Endodermal cell (in vitro differentiated cells): ENCODE results near the gene CTNNA2. TPM values are rescaled to one million over a fixed set of nuclear protein-coding genes. Genes with fewer than 3 reads are reported as not detected.

Experiments
- DNase-seq: peaks from one replicate; pipeline ENCODE4 v3.0.0-alpha.2; 2017
- H3K27ac ChIP-seq: 2 replicates; pipeline ENCODE4 v1.5.1; 2013; ENCODE audit warnings: mild to moderate bottlenecking, low read depth, low read length, moderate library complexity
- H3K27me3 ChIP-seq: 2 replicates; pipeline ENCODE4 v1.6.1; 2013; ENCODE audit warnings: mild to moderate bottlenecking, low read length, moderate library complexity; ENCODE audit not compliant: insufficient read depth, control insufficient read depth, poor library complexity, severe bottlenecking
- H3K36me3 ChIP-seq: 2 replicates; pipeline ENCODE4 v1.7.0; 2013; ENCODE audit warnings: mild to moderate bottlenecking, low read length, moderate library complexity; ENCODE audit not compliant: control insufficient read depth, insufficient read depth
- H3K4me1 ChIP-seq: one replicate; pipeline ENCODE4 v1.7.0; 2013; ENCODE audit warnings: low read length; ENCODE audit not compliant: control insufficient read depth, insufficient read depth
- H3K4me3 ChIP-seq: 2 replicates; pipeline ENCODE4 v1.5.1; 2013; ENCODE audit warnings: mild to moderate bottlenecking, low read length, moderate library complexity
- H3K9ac ChIP-seq: 2 replicates; pipeline ENCODE4 v1.6.1; 2013; ENCODE audit warnings: mild to moderate bottlenecking, low read length, moderate library complexity; ENCODE audit not compliant: poor library complexity, severe bottlenecking; ENCODE audit errors: extremely low read depth
- H3K9me3 ChIP-seq: 2 replicates; pipeline ENCODE4 v1.6.1; 2013; ENCODE audit warnings: mild to moderate bottlenecking, low read length, moderate library complexity; ENCODE audit not compliant: control insufficient read depth
- H3K27ac Mint-ChIP-seq: 2 replicates; pipeline ENCODE4 v1.8.0; 2020; ENCODE audit warnings: mixed read lengths
- H3K27me3 Mint-ChIP-seq: 2 replicates; pipeline ENCODE4 v1.8.0; 2021; ENCODE audit warnings: mild to moderate bottlenecking, mixed read lengths; ENCODE audit not compliant: insufficient read depth
- H3K36me3 Mint-ChIP-seq: 2 replicates; pipeline ENCODE4 v1.8.0; 2020; ENCODE audit warnings: low read depth, mixed read lengths
- H3K4me1 Mint-ChIP-seq: 2 replicates; pipeline ENCODE4 v1.8.0; 2020; ENCODE audit warnings: mixed read lengths
- H3K4me3 Mint-ChIP-seq: 2 replicates; pipeline ENCODE4 v1.8.0; 2020; ENCODE audit warnings: mild to moderate bottlenecking, moderate library complexity, mixed read lengths
- H3K9me3 Mint-ChIP-seq: 2 replicates; pipeline ENCODE4 v1.8.0; 2020; ENCODE audit warnings: mild to moderate bottlenecking, mixed read lengths
- WGBS, 2 experiments: methylation state at CpG; one replicate each; pipeline versions ENCODE4 v1.1.5 to v1.1.7; 2013; ENCODE audit warnings: missing lambda C conversion rate in 2 of 2, mixed read lengths in 1 of 2; ENCODE audit not compliant: insufficient coverage in 1 of 2, insufficient read length in 1 of 2; 5-methylcytosine and 5-hydroxymethylcytosine counted together
- total RNA-seq, 2 donors: library from RNA; stranded (reverse); fragmentation: NEBNext Ultra II Directional in 1 of 2; extraction: Animal tissue kit (Norgen Biotek cat#: 25700) in 1 of 2; gene quantifications; 2 replicates in 1 of 2; 3 replicates in 1 of 2; pipeline ENCODE4 v1.2.1, GENCODE V29; 2021
- TF ChIP-seq, protein P1 (sequence below): fragments of 200-600 bp; sonication (generic); conservative IDR thresholded peaks from 2 replicates; pipeline ENCODE4 v1.5.0; 2021; ENCODE audit warnings: antibody characterized with exemption, mild to moderate bottlenecking

Gene CTNNA2
- total RNA-seq, 2 donors from 2014 or later = 7.7 to 9.8 TPM

DNA sequence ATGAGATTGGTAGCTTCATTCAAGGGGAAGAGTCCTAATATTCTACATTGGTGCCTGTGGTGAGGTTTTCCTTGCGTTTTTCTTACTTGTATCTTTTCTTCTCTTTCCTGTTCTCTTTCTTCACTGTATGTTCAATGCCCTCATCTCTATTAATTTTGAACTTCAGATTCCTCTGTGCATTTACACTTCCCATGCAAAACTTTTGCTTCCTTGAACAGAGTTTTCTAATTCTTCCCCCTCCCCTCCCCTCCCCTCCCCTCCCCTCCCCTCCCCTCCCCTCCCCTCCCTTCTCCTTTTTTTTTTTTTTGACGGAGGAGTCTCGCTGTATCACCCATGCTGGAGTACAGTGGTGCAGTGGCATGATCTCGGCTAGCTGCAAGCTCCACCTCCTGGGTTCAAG lies 403.4 kb downstream of the CTNNA2 start:
- TF ChIP-seq, protein P1, sequence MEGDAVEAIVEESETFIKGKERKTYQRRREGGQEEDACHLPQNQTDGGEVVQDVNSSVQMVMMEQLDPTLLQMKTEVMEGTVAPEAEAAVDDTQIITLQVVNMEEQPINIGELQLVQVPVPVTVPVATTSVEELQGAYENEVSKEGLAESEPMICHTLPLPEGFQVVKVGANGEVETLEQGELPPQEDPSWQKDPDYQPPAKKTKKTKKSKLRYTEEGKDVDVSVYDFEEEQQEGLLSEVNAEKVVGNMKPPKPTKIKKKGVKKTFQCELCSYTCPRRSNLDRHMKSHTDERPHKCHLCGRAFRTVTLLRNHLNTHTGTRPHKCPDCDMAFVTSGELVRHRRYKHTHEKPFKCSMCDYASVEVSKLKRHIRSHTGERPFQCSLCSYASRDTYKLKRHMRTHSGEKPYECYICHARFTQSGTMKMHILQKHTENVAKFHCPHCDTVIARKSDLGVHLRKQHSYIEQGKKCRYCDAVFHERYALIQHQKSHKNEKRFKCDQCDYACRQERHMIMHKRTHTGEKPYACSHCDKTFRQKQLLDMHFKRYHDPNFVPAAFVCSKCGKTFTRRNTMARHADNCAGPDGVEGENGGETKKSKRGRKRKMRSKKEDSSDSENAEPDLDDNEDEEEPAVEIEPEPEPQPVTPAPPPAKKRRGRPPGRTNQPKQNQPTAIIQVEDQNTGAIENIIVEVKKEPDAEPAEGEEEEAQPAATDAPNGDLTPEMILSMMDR = no peak
- Histone ChIP-seq H3K4me3 (no peak overlapping the region), H3K4me1 (peaks cover 6% of the 10 kb centered on the region), H3K27ac (no peak overlapping the region), H3K27me3 (no peaks in the 10 kb centered on the region), H3K36me3 (no peaks in the 10 kb centered on the region), H3K9me3 (no peaks in the 10 kb centered on the region), H3K9ac (no peak overlapping the region)
- H3K27ac Mint-ChIP-seq = no peak overlapping the region
- H3K36me3 Mint-ChIP-seq = no peaks in the 10 kb centered on the region
- H3K27me3 Mint-ChIP-seq = no peaks in the 10 kb centered on the region
- DNase-seq = no peak
- H3K9me3 Mint-ChIP-seq = no peaks in the 10 kb centered on the region
- 85% methylated on average over 2 to 4 of the region's 4 CpGs for WGBS, 2 experiments
- H3K4me1 Mint-ChIP-seq = peaks cover 17% of the 10 kb centered on the region
- no peak overlapping the region for H3K4me3 Mint-ChIP-seq

DNA sequence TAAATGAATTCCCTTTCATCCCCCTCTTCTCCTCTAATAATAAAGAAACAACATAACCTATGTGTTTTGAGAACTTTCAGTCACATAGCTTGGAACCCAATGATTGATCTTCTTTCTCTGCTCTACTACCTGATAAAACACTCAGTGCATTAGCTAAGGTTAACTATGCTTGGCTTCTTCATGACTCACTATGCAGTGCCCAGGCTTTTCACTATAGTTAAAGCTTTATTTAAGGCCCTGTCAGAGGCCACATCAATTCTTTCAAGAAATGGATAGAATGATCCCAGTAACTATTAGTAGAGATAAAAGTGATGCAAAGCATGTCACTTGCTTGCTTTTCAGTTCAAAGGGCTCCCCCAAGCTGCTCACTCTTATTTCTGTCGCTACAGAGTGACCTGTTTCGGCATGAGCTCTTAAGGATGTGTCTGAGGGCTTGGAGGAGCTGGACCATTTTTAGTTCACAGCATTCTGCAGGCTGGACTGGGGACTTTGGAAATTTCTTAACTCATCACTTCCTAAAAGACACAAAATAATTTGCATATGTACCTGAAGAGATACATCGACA lies 407.7 kb downstream of the CTNNA2 start:
- TF ChIP-seq, protein P1 = no peak
- Histone ChIP-seq H3K9me3 (no peaks in the 10 kb centered on the region), H3K4me3 (no peak overlapping the region), H3K4me1 (peaks cover 11% of the 10 kb centered on the region), H3K36me3 (no peaks in the 10 kb centered on the region), H3K27me3 (no peaks in the 10 kb centered on the region), H3K27ac (no peak overlapping the region), H3K9ac (no peak overlapping the region)
- no peak for DNase-seq
- H3K27me3 Mint-ChIP-seq = no peaks in the 10 kb centered on the region
- H3K4me3 Mint-ChIP-seq = no peak overlapping the region
- peaks cover 25% of the 10 kb centered on the region for H3K4me1 Mint-ChIP-seq
- no peaks in the 10 kb centered on the region for H3K36me3 Mint-ChIP-seq
- H3K9me3 Mint-ChIP-seq = no peaks in the 10 kb centered on the region
- 82% methylated on average over 3 of the region's 3 CpGs; no CpG with 5 or more reads in 1 of the 2 experiments for WGBS, 2 experiments
- H3K27ac Mint-ChIP-seq = no peak overlapping the region

DNA sequence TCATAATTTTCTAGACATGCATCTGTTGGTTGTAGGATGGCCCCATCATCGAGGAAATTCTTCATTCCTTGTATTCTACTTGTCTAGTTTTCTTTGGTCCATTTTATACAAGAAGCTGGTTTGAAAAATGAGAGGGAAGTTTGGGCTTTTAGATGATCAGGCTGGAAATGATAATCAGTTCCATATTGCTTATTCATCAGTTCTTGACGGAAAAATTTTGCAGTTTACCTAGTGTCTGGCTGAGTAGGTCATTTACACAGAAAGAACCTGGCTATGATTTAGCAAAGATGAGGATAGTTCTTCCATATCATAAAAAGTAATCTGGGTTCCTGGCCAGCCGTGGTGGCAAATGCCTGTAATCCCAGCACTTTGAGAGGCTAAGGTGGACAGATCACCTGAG lies 416.8 kb downstream of the CTNNA2 start:
- no peaks in the 10 kb centered on the region for H3K9me3 ChIP-seq
- TF ChIP-seq, protein P1 = no peak
- H3K4me1 Mint-ChIP-seq = no peaks in the 10 kb centered on the region
- H3K4me3 ChIP-seq = no peak overlapping the region
- no peak for DNase-seq
- H3K36me3 Mint-ChIP-seq = no peaks in the 10 kb centered on the region
- no peaks in the 10 kb centered on the region for H3K36me3 ChIP-seq
- no peak overlapping the region for H3K27ac Mint-ChIP-seq
- H3K27ac ChIP-seq = no peak overlapping the region
- H3K4me3 Mint-ChIP-seq = no peak overlapping the region
- no peak overlapping the region for H3K9ac ChIP-seq
- no peaks in the 10 kb centered on the region for H3K9me3 Mint-ChIP-seq
- H3K4me1 ChIP-seq = no peaks in the 10 kb centered on the region
- peaks cover 11% of the 10 kb centered on the region for H3K27me3 Mint-ChIP-seq
- no peaks in the 10 kb centered on the region for H3K27me3 ChIP-seq
- 17 to 64% methylated on average over 1 to 3 of the region's 3 CpGs for WGBS, 2 experiments
